A549 treated with dexamethasone at 1 μM for 4 hours (cell line): ENCODE data around the gene FASTKD2. TPM values are rescaled to one million over a fixed set of nuclear protein-coding genes. Genes with fewer than 3 reads are reported as not detected.

ENCODE experiments used
- total RNA-seq: library from RNA; stranded (reverse); fragments of 200-300 nt; extraction: Qiagen RNA extraction; gene quantifications from 5 replicates; pipeline ENCODE4 v1.2.3, GENCODE V29; 2022

Gene FASTKD2
- total RNA-seq = 29.4 to 35.0 TPM (median 33.2 TPM) in 5 replicates

DNA sequence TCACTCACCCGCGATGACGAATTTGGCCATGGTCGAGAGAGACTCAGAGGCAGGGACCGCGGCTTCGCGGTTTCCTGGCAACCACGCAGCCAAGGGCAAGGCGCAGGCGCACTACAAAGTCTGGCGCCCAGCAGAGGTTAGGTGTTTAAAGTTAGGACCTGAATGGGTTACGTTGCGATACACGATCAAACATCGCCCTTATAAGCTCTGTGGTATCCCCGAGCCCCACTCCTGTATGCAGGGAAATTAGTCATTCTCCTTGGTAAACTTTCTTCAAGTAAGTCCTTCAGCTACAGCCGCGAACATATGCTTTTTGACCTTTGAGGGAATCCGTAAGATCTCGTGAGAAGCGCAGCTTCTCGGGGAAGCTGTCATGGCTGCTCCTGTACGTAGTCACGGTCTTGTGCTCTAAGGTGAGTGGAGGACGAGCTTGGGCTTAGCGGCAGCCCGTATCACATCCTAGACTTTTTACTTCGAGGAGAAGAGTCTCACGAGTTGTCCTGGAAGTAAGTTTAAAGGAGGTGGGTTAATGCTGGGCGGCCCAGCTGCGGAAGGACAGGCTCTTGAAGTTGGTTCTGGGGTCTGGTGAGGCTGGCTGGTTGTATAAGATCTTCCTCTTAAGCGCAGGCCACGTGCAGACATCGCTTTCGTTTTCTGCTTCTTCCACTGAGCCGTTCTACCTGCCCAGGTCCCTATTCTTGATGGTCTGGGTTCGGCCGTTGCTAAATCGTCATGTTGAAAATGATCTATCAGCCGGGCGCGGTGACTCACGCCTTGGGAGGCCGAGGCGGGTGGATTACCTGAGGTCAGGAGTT lies at the start of gene FASTKD2, which contains the start of gene MDH1B:
Gene FASTKD2, plus strand, starts transcription at position 365 of the 815 bp plus-strand sequence. CDS start 1,088 bp downstream, outside the sequence.
Gene MDH1B, minus strand, starts transcription at position 87 of the 815 bp plus-strand sequence. Its CDS starts 57 bp downstream, at position 30.

GRCh38 chr2:206718296-206718695 lies 47.1 kb upstream of the FASTKD2 start, which contains the start of gene DYTN:
Gene DYTN, minus strand, starts transcription at chr2:206718396. Its CDS starts 117 bp downstream, at chr2:206718279.

Other genes with a start within 250 kb of the FASTKD2 start
- gene FAM237A, start 123.1 kb upstream of the FASTKD2 start, total RNA-seq = not detected in 5 replicates
- not detected in 5 replicates for gene DYTN, start 47.2 kb upstream of the FASTKD2 start, total RNA-seq
- gene MDH1B, start 278 bp upstream of the FASTKD2 start, total RNA-seq = 1.3 to 1.9 TPM (median 1.7 TPM) in 5 replicates
- 0.11 to 0.16 TPM in 2 of 5 replicates, not detected in the others for gene CPO, start 173.9 kb downstream of the FASTKD2 start, total RNA-seq